ENCODE measurements around the gene FHL3. TPM values are rescaled to one million over a fixed set of nuclear protein-coding genes. Genes with fewer than 3 reads are reported as not detected.

FHL3 gene
- total and polyA plus RNA-seq, 4 donors, result 1.7 to 4.2 (median 2.8) TPM

- no peak for DNase-seq (ENCODE audit: low spot score)
- no peak overlapping the region for H3K27ac ChIP-seq (ENCODE audit: low read depth in 1 of 2, low read length in 2 of 2)
- H3K4me1 ChIP-seq (ENCODE audit: control insufficient read depth in 4 of 4, insufficient read depth in 4 of 4, low read length in 3 of 4), result peaks cover 0 to 2% (median 0%) of the 10 kb centered on the region in 4 donors
- H3K36me3 ChIP-seq (ENCODE audit: control insufficient read depth in 4 of 4, insufficient read depth in 3 of 4, low read depth in 1 of 4, low read length in 3 of 4), result peaks cover 6 to 79% (median 65%) of the 10 kb centered on the region in 4 donors
- no peaks in the 10 kb centered on the region for H3K9me3 ChIP-seq (ENCODE audit: control insufficient read depth in 4 of 4, low read length in 3 of 4)
- no peak overlapping the region for H3K4me3 ChIP-seq (ENCODE audit: low read depth in 1 of 3, low read length in 3 of 3)
- H3K27me3 ChIP-seq (ENCODE audit: control insufficient read depth in 4 of 4, insufficient read depth in 4 of 4, low read length in 3 of 4), result no peaks in the 10 kb centered on the region
- TF ChIP-seq, protein P1, sequence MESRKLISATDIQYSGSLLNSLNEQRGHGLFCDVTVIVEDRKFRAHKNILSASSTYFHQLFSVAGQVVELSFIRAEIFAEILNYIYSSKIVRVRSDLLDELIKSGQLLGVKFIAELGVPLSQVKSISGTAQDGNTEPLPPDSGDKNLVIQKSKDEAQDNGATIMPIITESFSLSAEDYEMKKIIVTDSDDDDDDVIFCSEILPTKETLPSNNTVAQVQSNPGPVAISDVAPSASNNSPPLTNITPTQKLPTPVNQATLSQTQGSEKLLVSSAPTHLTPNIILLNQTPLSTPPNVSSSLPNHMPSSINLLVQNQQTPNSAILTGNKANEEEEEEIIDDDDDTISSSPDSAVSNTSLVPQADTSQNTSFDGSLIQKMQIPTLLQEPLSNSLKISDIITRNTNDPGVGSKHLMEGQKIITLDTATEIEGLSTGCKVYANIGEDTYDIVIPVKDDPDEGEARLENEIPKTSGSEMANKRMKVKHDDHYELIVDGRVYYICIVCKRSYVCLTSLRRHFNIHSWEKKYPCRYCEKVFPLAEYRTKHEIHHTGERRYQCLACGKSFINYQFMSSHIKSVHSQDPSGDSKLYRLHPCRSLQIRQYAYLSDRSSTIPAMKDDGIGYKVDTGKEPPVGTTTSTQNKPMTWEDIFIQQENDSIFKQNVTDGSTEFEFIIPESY (IDR thresholded peaks at IDR 0.05), result no peak
- TF ChIP-seq SP1 (IDR thresholded peaks at IDR 0.05) (no peak), JUND (IDR thresholded peaks at IDR 0.05) (no peak)
- 97% methylated on average over 5 of the region's 5 CpGs for WGBS
- H3K9ac ChIP-seq (ENCODE audit: low read depth in 1 of 2, low read length in 2 of 2), result no peak overlapping the region
These were observed 16.7 kb upstream of the FHL3 start for GRCh38 chr1:38021969-38022368.

GRCh38 chr1:38020396-38020795, 15.1 kb upstream of the FHL3 start:
- no peaks in the 10 kb centered on the region for H3K27me3 ChIP-seq (ENCODE audit: control insufficient read depth in 4 of 4, insufficient read depth in 4 of 4, low read length in 3 of 4)
- no peaks in the 10 kb centered on the region for H3K9me3 ChIP-seq (ENCODE audit: control insufficient read depth in 4 of 4, low read length in 3 of 4)
- no peak for TF ChIP-seq JUND (IDR thresholded peaks at IDR 0.05)
- TF ChIP-seq RXRA (IDR thresholded peaks at IDR 0.05), result no peak
- TF ChIP-seq HNF4A (conservative IDR thresholded peaks at IDR 0.05), result no peak
- no peak for TF ChIP-seq EGR1 (IDR thresholded peaks at IDR 0.05; ENCODE audit: low read depth in 2 of 2)
- TF ChIP-seq, protein P2, sequence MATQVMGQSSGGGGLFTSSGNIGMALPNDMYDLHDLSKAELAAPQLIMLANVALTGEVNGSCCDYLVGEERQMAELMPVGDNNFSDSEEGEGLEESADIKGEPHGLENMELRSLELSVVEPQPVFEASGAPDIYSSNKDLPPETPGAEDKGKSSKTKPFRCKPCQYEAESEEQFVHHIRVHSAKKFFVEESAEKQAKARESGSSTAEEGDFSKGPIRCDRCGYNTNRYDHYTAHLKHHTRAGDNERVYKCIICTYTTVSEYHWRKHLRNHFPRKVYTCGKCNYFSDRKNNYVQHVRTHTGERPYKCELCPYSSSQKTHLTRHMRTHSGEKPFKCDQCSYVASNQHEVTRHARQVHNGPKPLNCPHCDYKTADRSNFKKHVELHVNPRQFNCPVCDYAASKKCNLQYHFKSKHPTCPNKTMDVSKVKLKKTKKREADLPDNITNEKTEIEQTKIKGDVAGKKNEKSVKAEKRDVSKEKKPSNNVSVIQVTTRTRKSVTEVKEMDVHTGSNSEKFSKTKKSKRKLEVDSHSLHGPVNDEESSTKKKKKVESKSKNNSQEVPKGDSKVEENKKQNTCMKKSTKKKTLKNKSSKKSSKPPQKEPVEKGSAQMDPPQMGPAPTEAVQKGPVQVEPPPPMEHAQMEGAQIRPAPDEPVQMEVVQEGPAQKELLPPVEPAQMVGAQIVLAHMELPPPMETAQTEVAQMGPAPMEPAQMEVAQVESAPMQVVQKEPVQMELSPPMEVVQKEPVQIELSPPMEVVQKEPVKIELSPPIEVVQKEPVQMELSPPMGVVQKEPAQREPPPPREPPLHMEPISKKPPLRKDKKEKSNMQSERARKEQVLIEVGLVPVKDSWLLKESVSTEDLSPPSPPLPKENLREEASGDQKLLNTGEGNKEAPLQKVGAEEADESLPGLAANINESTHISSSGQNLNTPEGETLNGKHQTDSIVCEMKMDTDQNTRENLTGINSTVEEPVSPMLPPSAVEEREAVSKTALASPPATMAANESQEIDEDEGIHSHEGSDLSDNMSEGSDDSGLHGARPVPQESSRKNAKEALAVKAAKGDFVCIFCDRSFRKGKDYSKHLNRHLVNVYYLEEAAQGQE (IDR thresholded peaks at IDR 0.05), result no peak
- TF ChIP-seq FOXA2 (IDR thresholded peaks at IDR 0.05), result no peak
- no peak for TF ChIP-seq NR2F2 (IDR thresholded peaks at IDR 0.05)
- TF ChIP-seq HNF4G (IDR thresholded peaks at IDR 0.05), result no peak
- TF ChIP-seq, protein P1 (IDR thresholded peaks at IDR 0.05), result no peak
- no peak for TF ChIP-seq RAD21 (IDR thresholded peaks at IDR 0.05)
- no peak for TF ChIP-seq FOXA1 (IDR thresholded peaks at IDR 0.05)
- TF ChIP-seq, protein P3, sequence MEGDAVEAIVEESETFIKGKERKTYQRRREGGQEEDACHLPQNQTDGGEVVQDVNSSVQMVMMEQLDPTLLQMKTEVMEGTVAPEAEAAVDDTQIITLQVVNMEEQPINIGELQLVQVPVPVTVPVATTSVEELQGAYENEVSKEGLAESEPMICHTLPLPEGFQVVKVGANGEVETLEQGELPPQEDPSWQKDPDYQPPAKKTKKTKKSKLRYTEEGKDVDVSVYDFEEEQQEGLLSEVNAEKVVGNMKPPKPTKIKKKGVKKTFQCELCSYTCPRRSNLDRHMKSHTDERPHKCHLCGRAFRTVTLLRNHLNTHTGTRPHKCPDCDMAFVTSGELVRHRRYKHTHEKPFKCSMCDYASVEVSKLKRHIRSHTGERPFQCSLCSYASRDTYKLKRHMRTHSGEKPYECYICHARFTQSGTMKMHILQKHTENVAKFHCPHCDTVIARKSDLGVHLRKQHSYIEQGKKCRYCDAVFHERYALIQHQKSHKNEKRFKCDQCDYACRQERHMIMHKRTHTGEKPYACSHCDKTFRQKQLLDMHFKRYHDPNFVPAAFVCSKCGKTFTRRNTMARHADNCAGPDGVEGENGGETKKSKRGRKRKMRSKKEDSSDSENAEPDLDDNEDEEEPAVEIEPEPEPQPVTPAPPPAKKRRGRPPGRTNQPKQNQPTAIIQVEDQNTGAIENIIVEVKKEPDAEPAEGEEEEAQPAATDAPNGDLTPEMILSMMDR (IDR thresholded peaks at IDR 0.05; ENCODE audit: low read depth, low read length, missing input control), result no peak
- no peak for TF ChIP-seq SP1 (IDR thresholded peaks at IDR 0.05)
- TF ChIP-seq TAF1 (conservative IDR thresholded peaks at IDR 0.05), result no peak
- TF ChIP-seq MAX (IDR thresholded peaks at IDR 0.05), result no peak
- TF ChIP-seq ATF3 (IDR thresholded peaks at IDR 0.05), result no peak
- no peak for TF ChIP-seq GABPA (IDR thresholded peaks at IDR 0.05 in 1 of 2, conservative IDR thresholded peaks at IDR 0.05 in 1 of 2)
- no peak for TF ChIP-seq YY1 (IDR thresholded peaks at IDR 0.05)
- peaks cover 0 to 7% (median 5%) of the 10 kb centered on the region in 4 donors for H3K4me1 ChIP-seq (ENCODE audit: control insufficient read depth in 4 of 4, insufficient read depth in 4 of 4, low read length in 3 of 4)
- H3K4me3 ChIP-seq (ENCODE audit: low read depth in 1 of 3, low read length in 3 of 3), result no peak overlapping the region
- 89% methylated on average over 2 of the region's 2 CpGs for WGBS
- H3K9ac ChIP-seq (ENCODE audit: low read depth in 1 of 2, low read length in 2 of 2), result no peak overlapping the region
- no peak for DNase-seq (ENCODE audit: low spot score)
- H3K36me3 ChIP-seq (ENCODE audit: control insufficient read depth in 4 of 4, insufficient read depth in 3 of 4, low read depth in 1 of 4, low read length in 3 of 4), result peaks cover 3 to 82% (median 66%) of the 10 kb centered on the region in 4 donors
- H3K27ac ChIP-seq (ENCODE audit: low read depth in 1 of 2, low read length in 2 of 2), result no peak overlapping the region
